Right lobe of liver (tissue), 6 donors: ENCODE results near the gene POMC. TPM values are rescaled to one million over a fixed set of nuclear protein-coding genes. Genes with fewer than 3 reads are reported as not detected.
A peak's percentile ranks its signal among the peaks of the same experiment; 100 is the strongest.

Experiments used
- ATAC-seq, 4 donors: fragments of 200-7000 bp; cut with Tn5 transposase; one replicate each; pipeline ENCODE4 v1.9.1; 2020; ENCODE audit warnings: mild to moderate bottlenecking in 4 of 4, moderate library complexity in 4 of 4
- DNase-seq, 3 donors: peaks; one replicate each; pipeline ENCODE4 v3.0.0-alpha.2; 2020
- H3K27ac ChIP-seq, 3 donors: fragments of 200-600 bp; one replicate each; pipeline ENCODE4 v1.8.0; 2022
- H3K27me3 ChIP-seq, 2 donors: fragments of 200-600 bp; one replicate each; pipeline ENCODE4 v1.8.0; 2022
- H3K36me3 ChIP-seq, 4 donors: fragments of 200-600 bp; sonication (generic) in 1 of 4; one replicate each; pipeline versions ENCODE4 v1.5.1 to v1.8.0; 2017 to 2022; ENCODE audit warnings: control low read depth in 1 of 4
- H3K4me1 ChIP-seq, 4 donors: fragments of 200-600 bp; sonication (generic) in 1 of 4; one replicate each; pipeline versions ENCODE4 v1.5.1 to v1.8.0; 2017 to 2022; ENCODE audit warnings: control low read depth in 1 of 4
- H3K4me3 ChIP-seq, 3 donors: fragments of 200-600 bp; one replicate each; pipeline ENCODE4 v1.8.0; 2022
- H3K9me3 ChIP-seq, 4 donors: fragments of 200-600 bp; sonication (generic) in 1 of 4; one replicate each; pipeline versions ENCODE4 v1.5.1 to v1.8.0; 2017 to 2022; ENCODE audit warnings: control low read depth in 1 of 4
- POLR2A ChIP-seq: fragments of 450-650 bp; IDR thresholded peaks from one replicate; pipeline ENCODE4 v1.6.1; 2017; ENCODE audit warnings: antibody characterized with exemption, mild to moderate bottlenecking
- WGBS: methylation state at CpG from one replicate; pipeline ENCODE4 v1.1.6; 2018; ENCODE audit warnings: low coverage, low lambda C conversion rate; ENCODE audit not compliant: insufficient coverage; ENCODE audit errors: missing lambda C conversion rate; 5-methylcytosine and 5-hydroxymethylcytosine counted together
- intact Hi-C, 2 donors: fragments of 100-400 bp; cut with DNase I; formaldehyde crosslinking; loops; one replicate each; pipeline versions ENCODE4 v1.11.2 to v1.14.1; 2022
- long read RNA-seq: library from polyadenylated mRNA; unstranded; transcript quantifications from one replicate; pipeline ENCODE4 v2.0.0, GENCODE V29; 2019
- total RNA-seq, 6 experiments: library from RNA; depleted of rRNA in 2 of 6; stranded (reverse); fragments of >200 nt in 2 of 6; fragmentation: NEBNext Ultra II Directional in 3 of 6; extraction: Animal tissue kit (Norgen Biotek cat#: 25700) in 3 of 6; gene quantifications; one replicate each; pipeline versions ENCODE4 v1.1.0 to v1.2.4, GENCODE V29; 2016 to 2023
- TF ChIP-seq, protein P1 (sequence below), 4 donors: fragments of 200-600 bp in 3 of 4; fragments of 450-650 bp in 1 of 4; IDR thresholded peaks; one replicate each; pipeline versions ENCODE4 v1.5.1 to v1.8.0; 2016 to 2022; ENCODE audit warnings: antibody characterized with exemption in 4 of 4, mild to moderate bottlenecking in 2 of 4
- donor health status: DM: no; HTN: yes; CAD: no.
- donor health status: DM: no; HTN: no; CAD: no.
- donor health status: DM: no; HTN: no; CAD: no.
- donor health status: DM: no; HTN: yes; CAD: no.
- donor health status: DM: no; HTN: yes; CAD: no.

POMC gene
- 1 to 10 TPM in 2 of 6 experiments, under 1 TPM in 4; 0.30 to 1.6 (median 0.57) TPM for total RNA-seq
- long read RNA-seq, partial matches to known transcripts = 4 of 5 reads
- long read RNA-seq, other reads (novel, unspliced or antisense) = 1 of 5 reads

DNA sequence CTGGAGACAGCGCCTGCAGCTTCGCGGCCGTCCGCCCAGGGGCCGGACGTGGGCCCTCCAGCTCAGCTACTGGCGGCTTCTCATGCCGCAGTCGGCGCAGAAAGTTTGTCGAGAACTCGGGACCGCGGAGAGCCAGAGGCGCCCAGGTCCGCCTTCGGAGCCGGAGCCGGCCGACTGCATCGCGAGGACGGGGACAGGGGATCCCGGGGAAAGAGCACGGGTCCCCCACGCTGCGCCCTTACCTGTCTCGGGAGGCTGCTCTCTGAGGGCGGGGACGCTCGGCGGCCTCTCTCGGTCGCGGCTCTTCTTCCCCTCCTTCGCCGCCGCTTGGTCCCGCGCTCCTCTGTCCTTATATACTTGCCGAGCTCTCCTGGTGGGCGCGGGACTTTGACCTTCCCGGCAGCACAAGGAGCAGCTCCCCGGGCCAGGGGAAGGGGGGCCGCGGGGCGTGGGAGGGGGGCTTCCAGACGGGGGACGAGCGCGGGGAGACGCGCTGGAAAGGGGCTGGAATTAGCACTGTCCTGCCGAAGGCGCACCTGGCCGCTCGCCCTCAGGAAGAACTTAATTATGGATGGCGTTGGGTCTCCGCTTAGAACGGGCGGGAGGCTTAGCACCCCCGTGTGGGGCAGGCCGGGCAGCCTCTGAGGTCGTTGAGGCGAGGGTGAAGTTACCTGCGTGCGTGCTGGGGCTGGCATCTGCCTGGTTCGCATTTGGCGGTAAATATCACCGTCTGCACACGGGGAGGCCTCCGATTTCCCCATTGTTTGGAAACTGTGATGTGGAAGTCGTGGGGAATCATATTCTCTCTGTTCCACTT is at the start of gene POMC:
Gene POMC, minus strand, starts transcription at position 325 of the 817 bp plus-strand sequence. CDS start 3,808 bp downstream, outside the sequence.
- peaks cover 0 to 8% (median 0%) of the 10 kb centered on the region in 4 donors for H3K4me1 ChIP-seq
- H3K36me3 ChIP-seq = no peaks in the 10 kb centered on the region
- WGBS = 9% methylated on average over 22 of the region's 75 CpGs
- ATAC-seq = peak; percentile 63 to 68 (median 67)
- no peak within 1 kb of the TSS for H3K27ac ChIP-seq
- DNase-seq = peak in 1 of 3 donors; percentile 28
- TF ChIP-seq, protein P1, sequence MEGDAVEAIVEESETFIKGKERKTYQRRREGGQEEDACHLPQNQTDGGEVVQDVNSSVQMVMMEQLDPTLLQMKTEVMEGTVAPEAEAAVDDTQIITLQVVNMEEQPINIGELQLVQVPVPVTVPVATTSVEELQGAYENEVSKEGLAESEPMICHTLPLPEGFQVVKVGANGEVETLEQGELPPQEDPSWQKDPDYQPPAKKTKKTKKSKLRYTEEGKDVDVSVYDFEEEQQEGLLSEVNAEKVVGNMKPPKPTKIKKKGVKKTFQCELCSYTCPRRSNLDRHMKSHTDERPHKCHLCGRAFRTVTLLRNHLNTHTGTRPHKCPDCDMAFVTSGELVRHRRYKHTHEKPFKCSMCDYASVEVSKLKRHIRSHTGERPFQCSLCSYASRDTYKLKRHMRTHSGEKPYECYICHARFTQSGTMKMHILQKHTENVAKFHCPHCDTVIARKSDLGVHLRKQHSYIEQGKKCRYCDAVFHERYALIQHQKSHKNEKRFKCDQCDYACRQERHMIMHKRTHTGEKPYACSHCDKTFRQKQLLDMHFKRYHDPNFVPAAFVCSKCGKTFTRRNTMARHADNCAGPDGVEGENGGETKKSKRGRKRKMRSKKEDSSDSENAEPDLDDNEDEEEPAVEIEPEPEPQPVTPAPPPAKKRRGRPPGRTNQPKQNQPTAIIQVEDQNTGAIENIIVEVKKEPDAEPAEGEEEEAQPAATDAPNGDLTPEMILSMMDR (IDR thresholded peaks at IDR 0.05) = no peak
- no peak for TF ChIP-seq POLR2A
- peak within 1 kb of the TSS in 2 of 3 donors; percentile 2 to 42 for H3K4me3 ChIP-seq
- peaks cover 0 to 6% of the 10 kb centered on the region in 2 donors for H3K27me3 ChIP-seq
- no peaks in the 10 kb centered on the region for H3K9me3 ChIP-seq
- intact Hi-C loops = no loop called here

DNA sequence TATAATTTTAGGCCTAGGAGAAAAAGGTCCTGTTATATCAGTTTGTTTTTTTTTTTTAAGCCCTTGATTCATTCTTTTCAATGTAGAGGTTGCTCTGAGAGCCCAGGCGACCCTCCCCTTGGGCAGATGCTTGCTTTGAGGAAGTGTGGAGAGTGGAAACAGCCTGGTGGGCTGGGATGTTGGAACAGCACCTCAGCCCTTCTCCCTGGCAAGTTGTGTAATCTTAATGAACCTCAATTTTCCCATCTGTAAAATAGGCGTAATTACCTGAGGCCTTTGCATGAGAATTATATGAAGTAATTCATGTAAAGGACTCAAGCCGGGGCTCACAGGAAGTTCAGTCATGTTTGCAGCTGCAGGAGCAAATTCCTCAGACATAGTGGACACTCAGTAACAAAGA is 49.7 kb upstream of the POMC start:
- intact Hi-C loops = no loop called here
- DNase-seq (no peak), ATAC-seq (no peak)
- H3K36me3 ChIP-seq = no peaks in the 10 kb centered on the region
- H3K4me3 ChIP-seq = no peak overlapping the region
- no peak for TF ChIP-seq POLR2A
- TF ChIP-seq, protein P1 (IDR thresholded peaks at IDR 0.05) = no peak
- no peak overlapping the region for H3K27ac ChIP-seq
- peaks cover 0 to 9% (median 0%) of the 10 kb centered on the region in 4 donors for H3K4me1 ChIP-seq
- H3K9me3 ChIP-seq = no peaks in the 10 kb centered on the region
- 88% methylated on average over 3 of the region's 3 CpGs for WGBS
- no peaks in the 10 kb centered on the region for H3K27me3 ChIP-seq

DNA sequence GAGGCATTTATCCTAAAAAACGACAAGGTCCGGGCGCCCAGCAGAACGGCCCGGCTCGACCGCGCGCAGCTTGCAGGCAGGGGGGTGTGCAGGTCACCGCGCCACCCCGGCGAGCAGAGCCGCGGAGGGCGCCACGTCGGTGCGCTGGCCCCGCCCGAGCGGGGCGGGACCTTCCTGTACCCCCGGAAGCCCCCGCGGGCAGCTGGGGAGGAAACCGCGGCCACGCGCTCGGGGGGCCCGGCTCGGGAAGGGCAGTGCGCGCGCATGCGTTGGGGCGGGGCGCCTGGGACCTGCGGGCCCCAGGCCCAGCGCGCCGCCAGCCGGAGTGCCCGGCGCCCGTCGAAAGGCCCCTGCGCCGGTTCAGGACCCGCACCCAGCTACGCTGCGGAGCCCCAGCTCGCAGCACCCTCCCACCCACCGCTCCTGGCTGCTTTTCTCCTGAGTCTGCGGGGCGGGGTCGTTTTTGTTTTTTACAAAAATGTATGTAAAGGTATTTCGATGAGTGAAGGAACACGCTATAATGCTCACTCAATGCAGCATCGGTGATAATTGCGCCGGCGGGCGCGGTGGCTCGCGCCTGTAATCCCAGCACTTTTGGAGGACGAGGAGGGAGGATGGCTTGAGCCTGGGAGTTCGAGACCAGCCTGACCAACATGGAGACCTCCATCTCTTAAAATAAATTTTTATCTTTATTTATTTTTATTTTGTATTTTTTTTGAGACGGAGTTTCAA is 47.7 kb upstream of the POMC start:
- Histone ChIP-seq H3K36me3 (no peaks in the 10 kb centered on the region), H3K4me1 (peaks cover 0 to 9% (median 0%) of the 10 kb centered on the region in 4 donors), H3K27me3 (no peaks in the 10 kb centered on the region), H3K4me3 (peak overlapping the region; percentile 20 to 53 (median 21)), H3K9me3 (no peaks in the 10 kb centered on the region), H3K27ac (peak overlapping the region in 2 of 3 donors; percentile 38 to 40)
- TF ChIP-seq POLR2A = peak; percentile 37
- TF ChIP-seq, protein P1 (IDR thresholded peaks at IDR 0.05) = no peak
- 8% methylated on average over 19 of the region's 71 CpGs for WGBS
- intact Hi-C loops = no loop called here
- DNase-seq (peak; percentile 68 to 77 (median 75)), ATAC-seq (peak; percentile 80 to 90 (median 84))

DNA sequence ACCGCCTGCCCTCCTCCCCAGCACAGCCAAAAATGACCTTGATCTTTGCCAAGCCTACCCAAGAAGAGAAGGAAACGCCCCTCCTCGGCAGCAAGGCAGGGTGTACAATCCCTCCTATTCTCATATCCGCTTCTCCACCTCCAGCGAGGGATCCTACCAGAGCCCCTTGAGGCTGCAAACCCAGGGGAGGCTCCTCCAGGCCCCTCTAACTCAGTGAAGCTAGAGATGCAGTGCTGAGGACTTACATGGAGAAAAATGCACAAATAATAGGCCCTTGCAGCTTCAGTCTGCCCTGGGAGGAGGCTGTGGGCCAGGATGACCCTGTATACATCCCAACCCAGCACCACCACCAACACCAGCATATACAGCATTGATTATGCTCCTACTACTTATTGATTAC is 46.9 kb upstream of the POMC start:
- DNase-seq (no peak), ATAC-seq (peak in 1 of 4 donors; percentile 17)
- no peaks in the 10 kb centered on the region for H3K9me3 ChIP-seq
- intact Hi-C loops = no loop called here
- peak overlapping the region in 1 of 3 donors; percentile 40 for H3K27ac ChIP-seq
- no peak overlapping the region for H3K4me3 ChIP-seq
- peaks cover 0 to 9% (median 0%) of the 10 kb centered on the region in 4 donors for H3K4me1 ChIP-seq
- no peaks in the 10 kb centered on the region for H3K36me3 ChIP-seq
- TF ChIP-seq, protein P1 (IDR thresholded peaks at IDR 0.05) = no peak
- TF ChIP-seq POLR2A = no peak
- WGBS = 100% methylated on average over 1 of the region's 5 CpGs
- no peaks in the 10 kb centered on the region for H3K27me3 ChIP-seq
